Measurements from ENCODE around the gene RASSF8.
A peak's percentile ranks its signal among the peaks of the same experiment; 100 is the strongest.

RASSF8 gene

DNA sequence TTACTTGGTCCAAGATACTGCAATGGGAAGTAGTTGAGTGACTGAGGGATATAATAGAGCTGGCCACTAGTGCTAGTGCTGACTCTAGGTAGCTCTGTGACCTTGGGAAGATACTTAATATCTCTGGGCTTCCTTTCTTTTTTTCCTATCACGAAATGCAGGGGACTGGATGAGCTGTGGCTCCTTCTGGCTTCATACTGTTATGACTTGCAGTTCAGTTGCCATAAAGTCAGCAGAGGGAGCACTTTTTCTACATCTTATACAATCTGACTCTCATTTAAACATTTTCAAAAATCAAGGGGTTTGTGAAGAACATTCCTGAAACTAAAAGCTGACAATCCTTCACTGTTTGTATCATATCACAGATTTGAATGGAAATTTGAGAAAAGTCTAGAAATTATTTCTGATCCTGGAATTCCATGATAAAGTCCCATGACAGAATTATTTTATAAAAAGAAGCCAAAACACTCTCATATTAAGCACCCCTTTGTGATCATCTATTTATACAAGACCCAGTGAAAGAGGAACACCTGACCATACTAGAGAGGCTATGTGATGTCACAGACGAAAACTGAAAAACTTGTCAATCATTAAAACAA lies 161.0 kb downstream of the RASSF8 start:
- peaks cover 27% of the 10 kb centered on the region for H3K27me3 ChIP-seq (ENCODE audit: insufficient read depth, low read length)

DNA sequence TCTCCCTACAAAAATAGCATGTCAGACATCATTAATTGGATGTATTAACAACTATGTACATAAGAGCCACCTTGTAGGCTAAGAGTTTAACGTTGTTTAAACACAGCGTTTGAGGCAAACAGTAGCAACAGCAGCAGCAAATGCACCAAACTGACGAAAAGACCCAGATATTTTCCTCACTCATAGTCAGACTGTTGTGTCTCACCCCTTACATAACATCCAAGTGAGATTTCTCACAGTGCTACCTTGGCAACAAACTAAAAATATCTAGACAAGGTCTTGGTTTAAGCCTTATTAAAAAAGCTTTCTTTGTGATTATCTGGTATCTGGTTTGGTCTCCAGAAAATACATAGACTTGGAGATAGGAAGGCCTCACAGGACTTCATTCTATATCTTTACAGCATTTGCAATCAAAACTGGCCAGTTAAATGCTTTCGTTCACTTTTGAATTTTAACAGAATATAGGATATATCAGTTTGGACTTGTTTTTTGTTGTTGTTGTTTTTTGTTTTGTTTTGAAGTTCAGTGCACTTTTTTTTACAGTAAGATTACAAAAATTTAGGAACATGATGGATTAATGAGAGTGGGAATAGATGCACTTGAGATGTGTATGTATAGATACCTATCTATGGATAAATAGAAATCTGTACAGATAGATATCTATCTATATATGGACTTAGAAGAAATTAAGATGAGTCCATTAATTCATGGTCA lies 162.2 kb downstream of the RASSF8 start:
- Histone ChIP-seq H3K36me3 (ENCODE audit: insufficient read depth, low read length) (no peaks in the 10 kb centered on the region), H2AFZ (ENCODE audit: low read depth, low read length) (no peak overlapping the region), H3K4me3 (ENCODE audit: low read length) (no peak overlapping the region), H3K4me1 (ENCODE audit: insufficient read depth, low read length) (peaks cover 18% of the 10 kb centered on the region), H3K9me3 (ENCODE audit: low read length) (no peaks in the 10 kb centered on the region), H3K27me3 (ENCODE audit: insufficient read depth, low read length) (peaks cover 29% of the 10 kb centered on the region)

More for the DNA sequence above, 161.0 kb downstream of the RASSF8 start:
- Histone ChIP-seq H3K4me3 (ENCODE audit: low read length) (no peak overlapping the region), H3K36me3 (ENCODE audit: insufficient read depth, low read length) (no peaks in the 10 kb centered on the region), H2AFZ (ENCODE audit: low read depth, low read length) (no peak overlapping the region), H3K4me1 (ENCODE audit: insufficient read depth, low read length) (peaks cover 18% of the 10 kb centered on the region), H3K9me3 (ENCODE audit: low read length) (no peaks in the 10 kb centered on the region)

DNA sequence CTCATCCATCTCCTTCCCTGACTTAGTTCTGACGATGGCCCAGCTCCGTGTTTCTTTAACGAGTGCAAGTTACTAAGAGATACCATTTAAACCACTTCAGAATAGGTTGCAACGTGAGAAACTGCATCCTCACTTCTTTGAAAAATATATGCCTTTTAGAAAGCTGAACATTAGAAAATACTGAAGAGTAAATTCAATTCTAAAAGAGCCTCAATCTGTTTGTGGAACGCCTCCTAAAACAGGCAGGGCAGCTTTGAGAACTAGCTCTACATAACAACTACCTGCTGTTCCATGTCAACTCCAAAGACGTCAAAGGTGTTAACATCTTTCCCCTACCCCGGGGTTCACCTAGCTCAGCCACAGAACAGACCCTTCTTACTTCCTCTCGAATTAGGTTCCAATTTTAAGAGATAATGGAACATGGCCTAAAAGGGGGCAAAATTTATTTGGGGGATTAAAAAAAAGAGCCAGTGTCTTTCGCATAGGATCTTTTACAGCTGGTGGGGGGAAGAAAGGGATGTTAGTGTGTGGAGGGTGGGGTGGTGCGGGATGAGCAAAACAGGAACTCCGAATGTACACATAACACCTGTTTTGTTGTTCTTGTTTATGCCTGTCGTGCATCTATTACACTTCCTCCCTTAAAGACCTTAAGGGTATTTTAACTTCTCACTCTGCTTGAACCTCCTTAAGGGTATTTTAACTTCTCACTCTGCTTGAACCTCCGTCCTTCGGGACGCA lies 163.0 kb downstream of the RASSF8 start:
- peaks cover 18% of the 10 kb centered on the region for H3K4me1 ChIP-seq (ENCODE audit: insufficient read depth, low read length)
- peaks cover 29% of the 10 kb centered on the region for H3K27me3 ChIP-seq (ENCODE audit: insufficient read depth, low read length)
- peak overlapping the region; percentile 66 for H2AFZ ChIP-seq (ENCODE audit: low read depth, low read length)
- H3K36me3 ChIP-seq (ENCODE audit: insufficient read depth, low read length): no peaks in the 10 kb centered on the region
- H3K9me3 ChIP-seq (ENCODE audit: low read length): no peaks in the 10 kb centered on the region
- peak overlapping the region; percentile 58 for H3K4me3 ChIP-seq (ENCODE audit: low read length)

DNA sequence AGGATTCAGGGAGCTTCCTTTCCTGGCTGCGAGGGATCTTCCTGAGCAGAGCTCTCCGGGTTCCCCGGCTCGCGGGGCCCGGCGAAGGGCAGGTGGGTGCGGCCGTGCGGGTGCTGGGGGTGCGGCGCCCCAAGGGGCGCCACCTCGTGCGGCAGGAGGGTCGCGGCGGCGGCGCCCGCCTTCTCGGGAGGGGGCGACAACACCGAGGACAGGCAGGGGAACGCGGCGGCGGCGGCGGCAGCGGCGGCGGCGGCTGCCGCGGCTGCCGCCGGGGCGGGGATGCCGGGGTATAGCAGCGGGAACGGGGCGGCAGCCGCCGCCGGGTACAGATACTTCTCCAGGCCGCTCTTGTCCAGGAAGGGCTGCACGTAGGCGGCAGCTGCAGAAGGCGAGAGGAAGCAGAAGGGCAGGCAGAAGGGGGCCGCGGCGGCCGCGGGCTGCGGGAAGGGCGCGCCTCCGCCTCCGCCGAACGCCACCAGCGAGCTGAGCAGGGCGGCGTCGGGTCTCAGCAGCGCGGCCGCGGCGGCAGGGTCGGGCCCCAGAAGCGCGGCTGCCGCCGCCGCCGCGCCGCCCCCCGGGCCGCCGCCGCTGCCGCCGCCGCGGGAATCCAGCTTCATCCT lies 163.7 kb downstream of the RASSF8 start:
- Histone ChIP-seq H3K36me3 (ENCODE audit: insufficient read depth, low read length) (no peaks in the 10 kb centered on the region), H3K9me3 (ENCODE audit: low read length) (no peaks in the 10 kb centered on the region), H3K4me1 (ENCODE audit: insufficient read depth, low read length) (peaks cover 25% of the 10 kb centered on the region), H2AFZ (ENCODE audit: low read depth, low read length) (peak overlapping the region; percentile 74), H3K27me3 (ENCODE audit: insufficient read depth, low read length) (peaks cover 31% of the 10 kb centered on the region), H3K4me3 (ENCODE audit: low read length) (peak overlapping the region; percentile 58)

DNA sequence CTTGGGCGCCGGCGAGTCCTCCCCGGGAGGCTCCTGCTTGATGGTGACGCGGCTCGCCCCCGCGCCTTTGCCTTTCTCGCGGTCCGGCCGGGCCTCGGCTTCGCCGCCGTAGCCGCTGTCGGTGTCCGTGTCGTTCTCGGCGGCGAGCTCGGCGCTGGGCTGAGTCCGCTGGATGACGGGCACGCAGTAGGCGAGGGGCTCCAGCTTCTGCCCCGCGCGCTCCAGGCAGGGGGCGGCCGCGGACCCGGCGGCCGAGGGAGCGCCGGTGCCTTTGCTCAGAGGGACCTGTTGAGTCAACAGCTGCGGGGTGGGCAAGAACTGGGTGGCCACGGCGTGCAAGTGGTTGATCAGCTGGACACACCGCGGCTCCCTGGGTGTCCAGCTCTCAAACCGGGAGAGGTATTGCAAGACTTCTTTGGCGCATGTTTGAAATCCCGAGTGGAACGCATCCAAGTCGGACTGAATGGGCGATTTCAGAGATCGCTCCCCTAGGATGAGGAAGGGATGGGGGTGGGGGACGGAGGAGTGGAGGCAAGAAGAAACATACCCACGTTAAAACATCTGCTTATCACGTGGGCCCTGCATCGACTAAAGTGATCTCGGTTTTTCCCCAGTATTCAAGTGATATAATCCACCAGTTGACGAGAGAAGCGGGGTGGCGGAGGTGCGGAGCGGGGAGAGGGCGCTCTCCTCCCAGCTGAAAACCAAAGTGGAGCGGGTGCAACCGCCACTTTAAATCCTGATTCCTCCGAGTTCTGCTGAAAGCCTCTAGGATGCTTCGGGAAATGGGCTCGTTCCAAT lies 164.4 kb downstream of the RASSF8 start:
- Histone ChIP-seq H2AFZ (ENCODE audit: low read depth, low read length) (peak overlapping the region; percentile 74), H3K4me1 (ENCODE audit: insufficient read depth, low read length) (peaks cover 27% of the 10 kb centered on the region), H3K36me3 (ENCODE audit: insufficient read depth, low read length) (no peaks in the 10 kb centered on the region), H3K4me3 (ENCODE audit: low read length) (peak overlapping the region; percentile 58), H3K27me3 (ENCODE audit: insufficient read depth, low read length) (peaks cover 38% of the 10 kb centered on the region), H3K9me3 (ENCODE audit: low read length) (no peaks in the 10 kb centered on the region)

DNA sequence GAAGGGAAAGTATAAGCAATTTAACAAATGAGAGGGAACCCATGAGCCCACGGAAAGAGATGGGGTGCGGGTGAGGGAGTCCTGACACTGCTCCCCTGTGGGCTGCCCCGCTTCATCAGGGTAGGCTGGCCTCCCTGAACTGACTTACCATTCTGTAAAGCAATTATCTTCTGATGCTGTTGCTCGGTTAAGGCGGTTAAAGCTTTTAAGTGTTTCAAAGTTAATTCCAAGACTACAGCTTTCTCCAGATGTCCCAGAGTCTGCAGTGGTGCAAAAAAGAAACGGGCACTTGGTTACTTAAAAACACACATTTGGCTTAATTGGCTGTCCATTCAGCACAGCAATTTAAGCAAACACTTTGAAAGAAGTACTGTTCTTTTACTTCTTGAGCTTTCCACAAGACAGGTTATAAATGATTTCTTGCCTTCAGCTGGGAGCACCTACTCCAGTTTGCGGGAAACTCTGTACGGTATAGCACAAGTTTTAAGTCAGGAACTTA lies 165.0 kb downstream of the RASSF8 start:
- no peaks in the 10 kb centered on the region for H3K9me3 ChIP-seq (ENCODE audit: low read length)
- H2AFZ ChIP-seq (ENCODE audit: low read depth, low read length): no peak overlapping the region
- H3K36me3 ChIP-seq (ENCODE audit: insufficient read depth, low read length): no peaks in the 10 kb centered on the region
- H3K27me3 ChIP-seq (ENCODE audit: insufficient read depth, low read length): peaks cover 45% of the 10 kb centered on the region
- H3K4me1 ChIP-seq (ENCODE audit: insufficient read depth, low read length): peaks cover 27% of the 10 kb centered on the region
- H3K4me3 ChIP-seq (ENCODE audit: low read length): peak overlapping the region; percentile 58

DNA sequence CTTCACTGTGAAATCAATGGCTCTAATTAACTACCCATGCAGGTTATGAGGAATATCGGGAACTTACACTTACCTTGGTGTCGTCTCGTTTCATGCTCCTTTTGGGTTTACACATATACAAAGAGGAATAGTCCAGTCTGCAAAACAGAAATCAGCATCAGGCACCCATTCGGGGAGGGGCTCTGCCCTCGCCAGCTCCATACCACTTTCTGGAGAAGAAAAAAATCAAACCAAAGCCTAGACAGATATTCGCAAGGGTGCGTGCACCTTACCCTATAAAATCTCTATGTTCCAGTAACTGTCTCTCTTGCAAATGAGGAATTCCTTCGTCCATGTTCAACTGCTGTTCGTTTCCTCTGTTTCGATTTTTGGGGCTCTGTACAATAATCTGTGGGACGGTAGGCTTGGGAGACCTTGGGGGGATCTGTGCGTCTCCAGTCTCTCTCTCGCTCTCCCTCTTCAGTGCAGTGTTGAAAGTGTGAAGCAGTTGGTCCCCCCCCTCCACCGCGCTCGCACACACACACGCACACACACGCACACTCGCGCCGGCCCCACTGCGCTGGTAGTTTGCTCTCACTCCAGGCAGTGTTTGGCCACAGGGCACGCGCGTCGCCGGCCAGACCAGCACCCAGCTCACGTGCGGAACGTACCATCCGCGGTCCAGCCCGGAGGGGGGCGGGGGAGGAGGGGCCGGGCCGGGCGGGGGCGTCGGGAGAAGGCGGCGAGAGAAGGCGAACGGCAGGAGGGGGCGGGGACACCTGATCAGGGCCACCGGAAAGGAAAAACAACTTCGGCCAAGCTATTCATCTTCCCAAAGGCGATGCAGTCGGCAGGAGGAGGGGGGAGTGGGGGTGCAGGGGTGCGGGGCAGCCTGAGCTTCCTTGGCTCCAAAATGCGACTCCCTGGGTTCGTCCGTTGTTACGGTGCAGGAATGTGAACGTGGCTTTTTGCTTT lies 166.2 kb downstream of the RASSF8 start, which contains the start of gene BHLHE41:
Gene BHLHE41 (minus strand): TSS at position 592 of the 954 bp plus-strand sequence. CDS start 258 bp downstream, at position 334.
- Histone ChIP-seq H2AFZ (ENCODE audit: low read depth, low read length) (peak within 1 kb of the TSS; percentile 98), H3K9me3 (ENCODE audit: low read length) (no peaks in the 10 kb centered on the region), H3K27me3 (ENCODE audit: insufficient read depth, low read length) (peaks cover 57% of the 10 kb centered on the region), H3K36me3 (ENCODE audit: insufficient read depth, low read length) (no peaks in the 10 kb centered on the region), H3K4me1 (ENCODE audit: insufficient read depth, low read length) (peaks cover 27% of the 10 kb centered on the region), H3K4me3 (ENCODE audit: low read length) (peak within 1 kb of the TSS; percentile 84)

DNA sequence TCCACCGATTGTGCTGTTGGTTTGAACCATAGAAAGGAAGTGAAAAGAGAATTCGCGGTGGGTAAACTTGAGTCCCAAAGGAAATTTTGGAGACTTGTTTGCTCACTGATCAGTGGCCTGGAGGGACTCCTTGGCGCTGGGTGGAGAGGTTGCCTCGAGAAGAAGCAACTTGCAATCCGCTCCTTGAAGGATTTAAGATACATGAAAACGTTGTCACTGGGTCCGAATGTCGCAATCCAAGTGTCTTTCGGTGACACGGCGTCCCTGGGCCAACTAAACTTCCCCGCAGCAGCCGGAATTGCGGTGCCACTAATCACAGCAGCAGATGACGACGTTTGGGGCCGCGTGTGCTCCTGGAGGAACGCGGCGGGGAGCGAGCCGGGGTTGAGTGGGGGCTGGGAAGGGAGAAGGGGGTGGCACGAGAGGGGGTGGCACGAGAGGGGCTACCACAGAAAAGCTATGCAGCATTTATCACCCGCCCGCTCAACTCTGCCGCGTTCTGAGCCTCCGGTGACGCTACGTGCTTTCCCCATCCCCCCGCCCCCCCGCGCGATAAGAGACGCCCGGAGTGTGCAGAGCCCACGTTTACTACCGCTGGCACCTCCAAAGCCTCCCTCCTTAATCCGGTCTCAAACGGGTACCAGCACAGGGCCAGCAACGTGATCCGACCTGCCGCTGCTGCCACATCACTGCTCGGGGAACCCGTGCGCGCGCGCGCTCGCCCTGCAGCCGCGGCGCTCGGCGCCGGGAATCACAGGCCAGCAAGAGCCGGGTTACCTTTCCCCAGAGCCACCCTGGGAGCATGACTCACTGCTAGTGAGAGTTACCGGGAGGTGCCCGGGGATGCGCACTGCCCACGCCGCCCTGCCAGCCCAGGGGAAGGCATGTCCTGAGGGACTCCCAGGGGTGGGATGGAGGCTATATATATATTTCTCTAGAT lies 167.2 kb downstream of the RASSF8 start:
- Histone ChIP-seq H3K4me1 (ENCODE audit: insufficient read depth, low read length) (peaks cover 27% of the 10 kb centered on the region), H3K27me3 (ENCODE audit: insufficient read depth, low read length) (peaks cover 58% of the 10 kb centered on the region), H2AFZ (ENCODE audit: low read depth, low read length) (peak overlapping the region; percentile 98), H3K4me3 (ENCODE audit: low read length) (peak overlapping the region; percentile 84), H3K36me3 (ENCODE audit: insufficient read depth, low read length) (no peaks in the 10 kb centered on the region), H3K9me3 (ENCODE audit: low read length) (no peaks in the 10 kb centered on the region)

DNA sequence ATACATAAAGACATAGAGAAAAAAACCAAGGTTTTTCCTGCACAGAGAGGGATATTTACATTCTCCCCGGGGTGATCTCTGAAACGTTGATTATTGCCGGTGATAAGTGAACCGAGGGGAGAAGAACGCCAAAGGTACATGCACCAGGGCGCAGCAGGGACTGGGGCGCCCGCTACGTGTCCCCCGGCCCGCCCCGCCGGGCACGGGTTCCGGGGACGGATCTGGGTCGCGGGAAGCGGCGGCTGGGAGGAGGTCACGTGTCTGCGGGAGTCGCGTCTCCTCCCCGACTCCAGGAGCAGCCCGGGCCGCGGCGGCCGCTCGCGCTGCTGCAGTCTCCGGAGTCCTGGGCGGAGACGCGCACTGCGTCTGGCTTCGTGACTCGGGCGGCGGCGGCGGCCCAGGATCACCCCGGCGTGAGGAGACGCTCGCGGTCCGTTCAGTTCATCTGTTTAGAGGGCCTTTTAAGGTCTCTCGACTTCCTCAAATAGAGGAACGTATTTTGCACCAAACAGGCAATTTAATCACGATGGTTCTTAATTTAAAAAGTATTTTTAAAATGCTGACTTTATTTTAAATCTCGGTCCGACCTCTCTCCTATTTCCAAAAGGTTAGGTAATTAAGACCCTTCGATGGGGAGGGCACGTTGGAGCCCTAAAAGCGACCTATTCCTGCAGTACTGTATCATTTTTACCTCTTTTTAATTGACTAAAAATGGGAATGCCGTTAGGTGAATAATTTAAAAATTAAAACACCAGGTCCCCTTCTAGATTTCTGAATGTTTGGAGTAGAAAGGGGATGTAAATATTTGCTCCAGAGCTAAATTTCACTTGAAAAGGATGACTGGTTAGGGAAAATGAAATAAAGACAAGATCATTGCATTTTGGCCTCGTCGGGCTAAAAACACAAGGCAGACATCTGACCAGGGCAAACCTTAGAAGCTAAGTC lies 168.1 kb downstream of the RASSF8 start:
- Histone ChIP-seq H3K9me3 (ENCODE audit: low read length) (no peaks in the 10 kb centered on the region), H3K4me3 (ENCODE audit: low read length) (peak overlapping the region; percentile 84), H3K4me1 (ENCODE audit: insufficient read depth, low read length) (peaks cover 27% of the 10 kb centered on the region), H3K27me3 (ENCODE audit: insufficient read depth, low read length) (peaks cover 53% of the 10 kb centered on the region), H2AFZ (ENCODE audit: low read depth, low read length) (peak overlapping the region; percentile 98), H3K36me3 (ENCODE audit: insufficient read depth, low read length) (no peaks in the 10 kb centered on the region)

DNA sequence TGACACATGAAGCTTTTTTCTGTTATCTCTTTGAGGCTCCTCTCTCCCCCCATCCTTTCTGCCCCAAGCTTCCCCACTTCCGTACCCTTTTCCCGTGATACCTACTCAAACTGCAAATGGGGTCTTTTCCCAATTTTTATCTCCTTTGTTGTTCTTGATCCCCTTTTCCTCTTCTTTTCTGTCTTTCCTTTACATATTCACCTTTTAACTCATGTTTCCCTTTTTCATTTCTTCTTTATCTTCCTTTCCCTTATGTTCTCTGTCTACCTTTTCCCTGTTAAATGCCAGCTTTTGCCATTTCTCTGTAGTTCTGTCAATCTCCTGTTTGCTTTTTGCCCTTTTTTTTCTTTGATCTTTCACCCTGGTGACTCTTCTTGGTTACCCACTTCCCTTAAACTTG lies 168.9 kb downstream of the RASSF8 start:
- no peaks in the 10 kb centered on the region for H3K36me3 ChIP-seq (ENCODE audit: insufficient read depth, low read length)
- peak overlapping the region; percentile 84 for H3K4me3 ChIP-seq (ENCODE audit: low read length)
- H3K27me3 ChIP-seq (ENCODE audit: insufficient read depth, low read length): peaks cover 52% of the 10 kb centered on the region
- H2AFZ ChIP-seq (ENCODE audit: low read depth, low read length): no peak overlapping the region
- peaks cover 27% of the 10 kb centered on the region for H3K4me1 ChIP-seq (ENCODE audit: insufficient read depth, low read length)
- no peaks in the 10 kb centered on the region for H3K9me3 ChIP-seq (ENCODE audit: low read length)
